Stomach smooth muscle (tissue), 2 donors: ENCODE data around the gene EYA4.

Experiments used
- H3K27ac ChIP-seq: one replicate; pipeline ENCODE4 v1.7.0; 2013; ENCODE audit warnings: mild to moderate bottlenecking, low read length, inconsistent platforms
- H3K27me3 ChIP-seq, 2 donors: one replicate each; pipeline ENCODE4 v1.7.0; 2013; ENCODE audit warnings: low read length in 2 of 2; ENCODE audit not compliant: insufficient read depth in 2 of 2, control insufficient read depth in 1 of 2
- H3K36me3 ChIP-seq, 2 donors: one replicate each; pipeline ENCODE4 v1.7.0; 2013; ENCODE audit warnings: low read length in 2 of 2; ENCODE audit not compliant: control insufficient read depth in 2 of 2, insufficient read depth in 2 of 2
- H3K4me1 ChIP-seq: one replicate; pipeline ENCODE4 v1.7.0; 2013; ENCODE audit warnings: low read length; ENCODE audit not compliant: control insufficient read depth, insufficient read depth
- H3K4me3 ChIP-seq, 2 donors: one replicate each; pipeline ENCODE4 v1.7.0; 2013; ENCODE audit warnings: low read length in 2 of 2
- H3K9ac ChIP-seq, 2 donors: one replicate each; pipeline ENCODE4 v1.7.0; 2013; ENCODE audit warnings: low read length in 2 of 2, mild to moderate bottlenecking in 1 of 2
- H3K9me3 ChIP-seq, 2 donors: one replicate each; pipeline ENCODE4 v1.7.0; 2013; ENCODE audit warnings: low read length in 2 of 2; ENCODE audit not compliant: control insufficient read depth in 2 of 2
- donor health status: healthy.
- donor health status: Pancreatic carcinoma.

The EYA4 gene

GRCh38 chr6:133411757-133412156 lies 170.6 kb downstream of the EYA4 start:
- Histone ChIP-seq H3K4me1 (no peaks in the 10 kb centered on the region), H3K4me3 (no peak overlapping the region), H3K9me3 (no peaks in the 10 kb centered on the region), H3K9ac (no peak overlapping the region), H3K27ac (no peak overlapping the region), H3K36me3 (no peaks in the 10 kb centered on the region), H3K27me3 (no peaks in the 10 kb centered on the region)

GRCh38 chr6:133415262-133415661 lies 174.1 kb downstream of the EYA4 start:
- no peak overlapping the region for H3K9ac ChIP-seq
- H3K27ac ChIP-seq: no peak overlapping the region
- no peaks in the 10 kb centered on the region for H3K9me3 ChIP-seq
- no peaks in the 10 kb centered on the region for H3K4me1 ChIP-seq
- no peaks in the 10 kb centered on the region for H3K27me3 ChIP-seq
- no peak overlapping the region for H3K4me3 ChIP-seq
- H3K36me3 ChIP-seq: no peaks in the 10 kb centered on the region

GRCh38 chr6:133418108-133418507 lies 177.0 kb downstream of the EYA4 start:
- Histone ChIP-seq H3K9ac (no peak overlapping the region), H3K36me3 (no peaks in the 10 kb centered on the region), H3K4me3 (no peak overlapping the region), H3K9me3 (no peaks in the 10 kb centered on the region), H3K4me1 (no peaks in the 10 kb centered on the region), H3K27ac (no peak overlapping the region), H3K27me3 (no peaks in the 10 kb centered on the region)

DNA sequence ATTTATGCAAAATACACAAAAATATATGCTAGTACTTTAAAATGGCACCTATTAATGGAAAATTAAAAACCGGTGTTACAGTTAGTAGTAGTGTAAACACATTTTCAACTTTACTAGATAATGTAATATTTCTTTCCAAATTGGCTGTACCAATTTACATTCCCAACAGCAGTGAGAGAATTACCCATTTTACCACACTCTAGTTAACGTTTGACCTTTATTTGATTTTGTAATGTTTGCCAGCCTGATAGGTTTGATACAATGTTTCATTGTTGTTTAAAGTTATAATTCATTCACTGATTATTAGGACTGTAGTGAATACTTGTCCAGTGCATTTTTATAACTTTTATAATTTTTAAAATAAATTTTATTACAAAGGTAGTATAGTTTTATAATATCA lies 182.1 kb downstream of the EYA4 start:
- no peak overlapping the region for H3K27ac ChIP-seq
- no peak overlapping the region for H3K4me3 ChIP-seq
- H3K9ac ChIP-seq: no peak overlapping the region
- no peaks in the 10 kb centered on the region for H3K36me3 ChIP-seq
- H3K9me3 ChIP-seq: no peaks in the 10 kb centered on the region
- no peaks in the 10 kb centered on the region for H3K4me1 ChIP-seq
- no peaks in the 10 kb centered on the region for H3K27me3 ChIP-seq

DNA sequence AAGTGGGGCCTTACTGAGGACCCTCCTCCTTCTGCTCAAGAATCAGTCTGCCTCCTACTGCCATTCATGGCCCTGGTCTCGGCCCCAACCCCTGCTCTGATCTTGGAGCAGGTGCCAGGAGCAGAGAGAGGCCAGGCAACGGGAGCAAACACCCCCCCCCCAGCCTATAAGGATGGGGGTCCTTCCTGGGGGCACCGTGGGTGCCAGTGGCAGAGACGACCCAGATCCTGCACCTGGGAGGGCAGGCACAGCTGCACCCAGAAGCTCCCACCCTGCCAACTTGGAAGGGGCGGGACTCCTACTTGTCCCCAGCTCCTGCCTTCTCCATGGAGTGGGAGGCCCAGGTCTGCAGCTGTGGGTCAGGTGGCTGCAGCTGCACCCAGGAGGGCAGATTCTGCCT lies 183.2 kb downstream of the EYA4 start:
- no peaks in the 10 kb centered on the region for H3K27me3 ChIP-seq
- no peaks in the 10 kb centered on the region for H3K9me3 ChIP-seq
- H3K4me1 ChIP-seq: no peaks in the 10 kb centered on the region
- H3K9ac ChIP-seq: no peak overlapping the region
- H3K27ac ChIP-seq: no peak overlapping the region
- H3K36me3 ChIP-seq: no peaks in the 10 kb centered on the region
- no peak overlapping the region for H3K4me3 ChIP-seq

DNA sequence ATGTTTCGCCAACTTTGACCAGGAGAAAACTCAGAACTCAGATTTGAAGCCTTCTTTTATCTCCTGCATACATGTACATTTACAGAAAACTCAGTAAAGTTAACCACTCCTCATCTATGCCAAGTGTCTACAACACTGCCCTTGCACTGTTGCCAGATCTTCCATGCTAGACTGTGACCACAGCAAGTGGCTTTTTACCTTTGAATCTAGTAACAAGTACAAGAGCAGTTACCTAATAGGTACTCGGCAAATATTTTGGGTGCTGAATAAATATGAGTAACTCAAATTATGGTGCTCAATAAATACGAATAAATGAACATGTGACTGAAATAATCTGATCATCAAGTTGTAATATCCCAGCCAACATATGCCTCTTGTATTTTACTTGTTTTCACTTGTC lies 184.9 kb downstream of the EYA4 start:
- H3K27ac ChIP-seq: no peak overlapping the region
- no peaks in the 10 kb centered on the region for H3K27me3 ChIP-seq

DNA sequence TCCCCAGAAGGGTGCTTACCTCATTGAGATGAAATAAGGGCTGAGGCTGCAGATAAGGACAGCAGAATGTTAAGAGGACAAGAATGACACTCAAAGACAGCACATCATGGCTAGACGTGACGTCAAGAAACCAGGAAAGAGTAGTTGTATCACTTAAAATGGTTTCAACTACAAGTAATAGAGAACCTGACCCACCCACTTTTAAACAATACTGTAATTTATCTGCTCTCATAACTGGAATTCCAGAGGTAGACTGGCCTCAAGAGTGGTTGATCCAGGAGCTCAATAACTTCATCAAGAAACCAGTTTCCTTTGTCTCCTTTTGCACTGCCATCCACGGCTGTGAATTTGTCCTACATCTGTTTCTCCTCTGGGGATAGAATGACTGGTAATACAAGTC lies 187.1 kb downstream of the EYA4 start:
- H3K27ac ChIP-seq: no peak overlapping the region
- no peaks in the 10 kb centered on the region for H3K27me3 ChIP-seq

More for the DNA sequence above, 184.9 kb downstream of the EYA4 start:
- no peaks in the 10 kb centered on the region for H3K9me3 ChIP-seq
- H3K36me3 ChIP-seq: no peaks in the 10 kb centered on the region
- H3K4me3 ChIP-seq: no peak overlapping the region
- H3K4me1 ChIP-seq: no peaks in the 10 kb centered on the region
- no peak overlapping the region for H3K9ac ChIP-seq

DNA sequence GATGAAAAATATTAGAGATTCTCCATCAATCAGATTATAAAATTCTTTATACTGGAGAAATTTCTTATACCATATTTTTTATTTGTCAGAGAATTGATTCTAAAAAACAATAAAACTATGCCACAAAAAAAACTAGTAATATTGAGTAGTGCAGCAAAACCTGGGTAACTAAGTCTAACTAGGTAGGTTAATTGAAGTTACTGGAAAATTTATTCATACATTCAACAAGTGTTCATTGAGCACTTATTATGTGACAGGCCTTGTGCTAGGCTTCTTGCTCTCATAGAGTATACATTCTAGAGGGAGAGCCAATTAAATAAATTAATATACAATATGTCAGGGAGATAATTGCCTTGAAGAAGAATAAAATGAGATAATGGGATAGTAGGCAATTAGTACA lies 189.4 kb downstream of the EYA4 start:
- H3K27ac ChIP-seq: no peak overlapping the region
- H3K27me3 ChIP-seq: no peaks in the 10 kb centered on the region
- H3K4me3 ChIP-seq: no peak overlapping the region
- H3K9ac ChIP-seq: no peak overlapping the region
- H3K9me3 ChIP-seq: no peaks in the 10 kb centered on the region
- H3K36me3 ChIP-seq: no peaks in the 10 kb centered on the region
- no peaks in the 10 kb centered on the region for H3K4me1 ChIP-seq

More for the DNA sequence above, 187.1 kb downstream of the EYA4 start:
- H3K9ac ChIP-seq: no peak overlapping the region
- no peaks in the 10 kb centered on the region for H3K4me1 ChIP-seq
- no peaks in the 10 kb centered on the region for H3K9me3 ChIP-seq
- no peaks in the 10 kb centered on the region for H3K36me3 ChIP-seq
- H3K4me3 ChIP-seq: no peak overlapping the region

DNA sequence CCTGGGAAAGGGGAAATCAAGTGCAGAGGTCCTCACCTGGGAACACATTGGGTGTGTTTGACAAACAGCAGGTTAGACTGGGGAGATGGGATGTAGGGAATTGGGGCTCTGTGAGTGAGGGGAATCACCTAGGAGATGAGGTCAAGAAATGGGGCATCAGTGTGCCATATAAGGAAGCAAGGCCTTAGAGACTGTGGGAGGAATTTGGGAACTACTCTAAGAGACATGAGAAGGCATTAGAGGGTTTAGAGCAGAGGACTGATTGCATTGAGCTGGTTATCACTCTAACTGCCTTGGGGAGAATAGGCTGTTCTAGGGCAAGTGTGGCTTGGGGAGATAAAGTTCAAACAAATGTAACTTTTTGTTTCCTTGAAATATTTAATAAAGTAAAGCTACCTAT lies 189.9 kb downstream of the EYA4 start:
- Histone ChIP-seq H3K4me3 (no peak overlapping the region), H3K27ac (no peak overlapping the region), H3K4me1 (no peaks in the 10 kb centered on the region), H3K9me3 (no peaks in the 10 kb centered on the region), H3K9ac (no peak overlapping the region), H3K36me3 (no peaks in the 10 kb centered on the region), H3K27me3 (no peaks in the 10 kb centered on the region)

GRCh38 chr6:133432021-133432989 lies 191.1 kb downstream of the EYA4 start:
- Histone ChIP-seq H3K27me3 (no peaks in the 10 kb centered on the region), H3K9ac (no peak overlapping the region), H3K27ac (no peak overlapping the region), H3K4me3 (no peak overlapping the region), H3K36me3 (no peaks in the 10 kb centered on the region), H3K9me3 (no peaks in the 10 kb centered on the region), H3K4me1 (no peaks in the 10 kb centered on the region)

DNA sequence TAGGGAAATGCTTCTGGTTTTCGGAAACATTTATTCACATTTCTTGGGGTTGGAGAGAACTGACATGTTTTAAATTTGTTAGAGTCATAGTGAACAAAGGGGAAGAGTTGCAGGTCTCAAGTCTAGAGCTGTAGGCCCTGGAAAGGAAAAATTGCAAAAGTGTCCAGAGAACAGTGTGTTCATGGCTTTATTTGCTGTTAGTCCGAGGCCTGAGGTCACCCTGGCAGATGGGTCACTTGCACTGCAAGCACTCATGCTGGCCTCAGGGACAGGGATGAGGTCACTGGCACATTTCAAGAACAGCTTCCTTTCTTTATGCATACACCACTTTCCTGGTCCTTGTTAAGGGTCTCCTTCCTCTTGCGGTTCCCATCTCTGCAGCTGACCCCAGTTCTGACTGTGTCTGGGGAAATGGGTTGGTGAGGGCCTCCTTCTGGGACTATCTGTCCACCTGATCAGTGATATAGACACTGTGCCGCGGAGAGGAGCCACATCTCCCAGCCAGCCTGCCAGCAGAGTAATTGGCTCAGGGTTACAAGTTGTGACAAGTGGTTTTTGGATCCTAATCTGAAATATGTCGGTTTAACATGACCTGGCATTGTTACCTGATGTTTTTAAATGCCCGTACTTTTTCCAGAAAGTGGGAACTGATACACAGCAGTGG lies 194.0 kb downstream of the EYA4 start:
- Histone ChIP-seq H3K27ac (no peak overlapping the region), H3K9ac (no peak overlapping the region)

More for the DNA sequence above, 194.0 kb downstream of the EYA4 start:
- Histone ChIP-seq H3K4me1 (no peaks in the 10 kb centered on the region), H3K27me3 (no peaks in the 10 kb centered on the region), H3K9me3 (no peaks in the 10 kb centered on the region), H3K36me3 (no peaks in the 10 kb centered on the region), H3K4me3 (no peak overlapping the region)
